NCI-H2227 treated with DMSO at 0.1 percent for 48 hours (cell line): Measurements from ENCODE around the gene KRTAP20-1.

Experiments
- DNase-seq: peaks from one replicate; lab custom pipeline; 2025; lab: John Stamatoyannopoulos, UW

KRTAP20-1 gene

GRCh38 chr21:30646904-30647414 lies 30.7 kb downstream of the KRTAP20-1 start:
- no peak for DNase-seq

- DNase-seq: no peak
These were observed 36.7 kb downstream of the KRTAP20-1 start for GRCh38 chr21:30652891-30653290.
